SK-N-SH (cell line): ENCODE measurements around the gene RITA1. TPM values are rescaled to one million over a fixed set of nuclear protein-coding genes. Genes with fewer than 3 reads are reported as not detected.

Experiments used
- CTCF ChIA-PET: fragments of 300-600, 350-600 bp; formaldehyde crosslinking; extraction: SDS; loops from one replicate; lab custom pipeline; 2021; lab: Yijun Ruan, JAX
- POLR2A ChIA-PET: fragments of 350-600 bp; sonication (Branson Sonifier 250); formaldehyde crosslinking; extraction: SDS; loops from one replicate; lab custom pipeline; 2020; ENCODE audit warnings: antibody characterized with exemption, inconsistent platforms; lab: Yijun Ruan, JAX
- DNase-seq: peaks from one replicate; pipeline ENCODE4 v3.0.0; 2012
- H2AFZ ChIP-seq: fragments of 200-600 bp; sonication (generic); 2 replicates; pipeline ENCODE4 v1.8.1; 2016; ENCODE audit warnings: antibody characterized with exemption, mild to moderate bottlenecking, low read depth
- H3F3A ChIP-seq: fragments of 200-600 bp; sonication (generic); replicated peaks from 2 replicates; pipeline ENCODE3; 2016; ENCODE audit warnings: antibody characterized with exemption, mild to moderate bottlenecking; ENCODE audit not compliant: insufficient read depth
- H3K27ac ChIP-seq, 2 experiments: fragments of 200-500 bp in 1 of 2; fragments of 200-600 bp in 1 of 2; sonication (Bioruptor generic) in 1 of 2; sonication (generic), shearing (Covaris generic) in 1 of 2; 2 replicates each; pipeline versions ENCODE4 v1.5.1 to v1.6.1; 2014 to 2016; ENCODE audit warnings: low read depth in 2 of 2, inconsistent platforms in 1 of 2, low read length in 1 of 2, mild to moderate bottlenecking in 1 of 2, mixed read lengths in 1 of 2
- H3K27me3 ChIP-seq: fragments of 200-600 bp; sonication (generic), shearing (Covaris generic); 2 replicates; pipeline ENCODE4 v1.6.1; 2016; ENCODE audit warnings: mixed run types; ENCODE audit not compliant: insufficient read depth
- H3K36me3 ChIP-seq, 2 experiments: fragments of 200-500 bp in 1 of 2; fragments of 200-600 bp in 1 of 2; sonication (Bioruptor generic) in 1 of 2; sonication (generic) in 1 of 2; replicated peaks in 1 of 2; 2 replicates each; pipeline versions ENCODE3 to v1.5.1; 2014 to 2016; ENCODE audit warnings: low read length in 1 of 2, mild to moderate bottlenecking in 1 of 2; ENCODE audit not compliant: insufficient read depth in 2 of 2, control insufficient read depth in 1 of 2
- H3K4me1 ChIP-seq, 2 experiments: fragments of 200-500 bp in 1 of 2; fragments of 200-600 bp in 1 of 2; sonication (Bioruptor generic) in 1 of 2; sonication (generic), shearing (Covaris generic) in 1 of 2; 2 replicates each; pipeline versions ENCODE4 v1.5.1 to v1.6.1; 2014 to 2016; ENCODE audit warnings: low read depth in 1 of 2, low read length in 1 of 2, mixed run types in 1 of 2; ENCODE audit not compliant: insufficient read depth in 2 of 2, control insufficient read depth in 1 of 2
- H3K4me2 ChIP-seq: fragments of 200-600 bp; sonication (generic), shearing (Covaris generic); 2 replicates; pipeline ENCODE4 v1.6.1; 2017; ENCODE audit warnings: mixed run types
- H3K4me3 ChIP-seq, 2 experiments: fragments of 200-500 bp in 1 of 2; fragments of 200-600 bp in 1 of 2; sonication (Bioruptor generic) in 1 of 2; sonication (generic), shearing (Covaris generic) in 1 of 2; 2 replicates each; pipeline versions ENCODE4 v1.5.1 to v1.8.1; 2014 to 2016; ENCODE audit warnings: low read depth in 2 of 2, inconsistent platforms in 1 of 2, low read length in 1 of 2, mild to moderate bottlenecking in 1 of 2, mixed read lengths in 1 of 2, moderate library complexity in 1 of 2
- H3K79me2 ChIP-seq: fragments of 200-600 bp; sonication (generic); 2 replicates; pipeline ENCODE4 v1.8.1; 2017; ENCODE audit warnings: mild to moderate bottlenecking; ENCODE audit not compliant: insufficient read depth
- H3K9ac ChIP-seq: fragments of 200-600 bp; sonication (generic); 2 replicates; pipeline ENCODE4 v1.6.1; 2017; ENCODE audit warnings: mixed run types
- H3K9me2 ChIP-seq: fragments of 200-600 bp; sonication (generic); 2 replicates; pipeline ENCODE4 v1.6.1; 2017; ENCODE audit warnings: mixed run types
- H3K9me3 ChIP-seq: fragments of 200-600 bp; sonication (generic); 2 replicates; pipeline ENCODE4 v1.6.1; 2017; ENCODE audit warnings: mixed run types, mild to moderate bottlenecking, moderate library complexity
- H4K20me1 ChIP-seq: fragments of 200-600 bp; sonication (generic); 2 replicates; pipeline ENCODE4 v1.6.1; 2017; ENCODE audit warnings: mild to moderate bottlenecking, mixed run types; ENCODE audit not compliant: insufficient read depth
- ELF1 ChIP-seq: IDR thresholded peaks from 2 replicates; pipeline ENCODE4 v1.4.0; 2012
- EP300 ChIP-seq, 2 experiments: IDR thresholded peaks; 2 replicates each; pipeline versions ENCODE4 v1.4.0 to v1.6.1; 2012; ENCODE audit warnings: borderline replicate concordance in 1 of 2, low read depth in 1 of 2, low read length in 1 of 2
- FOSL2 ChIP-seq: IDR thresholded peaks from 2 replicates; pipeline ENCODE4 v1.4.0; 2012; ENCODE audit warnings: low read depth, mild to moderate bottlenecking, moderate library complexity, borderline replicate concordance
- IRF3 ChIP-seq: fragments of 150-350 bp; IDR thresholded peaks from 2 replicates; pipeline ENCODE4 v1.6.1; 2016; ENCODE audit warnings: mild to moderate bottlenecking, low read depth, low read length
- MEF2A ChIP-seq: IDR thresholded peaks from 2 replicates; pipeline ENCODE4 v1.4.0; 2012; ENCODE audit warnings: low read depth, borderline replicate concordance
- MXI1 ChIP-seq: IDR thresholded peaks from 2 replicates; pipeline ENCODE4 v1.6.1; 2012; ENCODE audit warnings: mild to moderate bottlenecking, low read depth, low read length, improper control_type of control experiment
- NRF1 ChIP-seq: IDR thresholded peaks from 2 replicates; pipeline ENCODE4 v1.6.1; 2012; ENCODE audit warnings: low read depth, mild to moderate bottlenecking, low read length
- POLR2AphosphoS5 ChIP-seq: IDR thresholded peaks from 2 replicates; pipeline ENCODE4 v1.6.1; 2012; ENCODE audit warnings: low read depth, low read length
- RAD21 ChIP-seq: IDR thresholded peaks from 2 replicates; pipeline ENCODE4 v1.6.1; 2012; ENCODE audit warnings: mild to moderate bottlenecking, low read length
- RCOR1 ChIP-seq: fragments of 150-350 bp; IDR thresholded peaks from 2 replicates; pipeline ENCODE4 v1.6.1; 2017; ENCODE audit warnings: antibody characterized with exemption, low read length
- RXRA ChIP-seq: IDR thresholded peaks from 2 replicates; pipeline ENCODE4 v1.4.0; 2012; ENCODE audit warnings: low read depth, mild to moderate bottlenecking, borderline replicate concordance
- SMC3 ChIP-seq: IDR thresholded peaks from 2 replicates; pipeline ENCODE4 v1.6.1; 2012; ENCODE audit warnings: low read depth, low read length, improper control_type of control experiment
- TAF1 ChIP-seq: IDR thresholded peaks from 2 replicates; pipeline ENCODE4 v1.6.1; 2012; ENCODE audit warnings: low read depth, mild to moderate bottlenecking, low read length, moderate library complexity, borderline replicate concordance
- TCF12 ChIP-seq: IDR thresholded peaks from 2 replicates; pipeline ENCODE4 v1.4.0; 2012
- TEAD4 ChIP-seq: IDR thresholded peaks from 2 replicates; pipeline ENCODE4 v1.4.0; 2012; ENCODE audit warnings: mild to moderate bottlenecking, borderline replicate concordance; ENCODE audit not compliant: insufficient read depth
- WGBS: methylation state at CpG from one replicate; pipeline ENCODE4 v1.1.6; 2017; ENCODE audit warnings: low lambda C conversion rate; 5-methylcytosine and 5-hydroxymethylcytosine counted together
- polyA plus RNA-seq, 3 experiments: library from polyadenylated mRNA; depleted of rRNA; stranded (reverse); fragments of >200 nt; gene quantifications; 2 replicates each; pipeline ENCODE4 v1.2.3, GENCODE V29; 2012
- TF ChIP-seq, protein P1 (sequence below): IDR thresholded peaks from 2 replicates; pipeline ENCODE4 v1.4.0; 2012; ENCODE audit warnings: low read depth, borderline replicate concordance
- TF ChIP-seq, protein P2 (sequence below): fragments of 150-350 bp; IDR thresholded peaks from 2 replicates; pipeline ENCODE4 v1.6.1; 2017; ENCODE audit warnings: antibody characterized with exemption, low read length, low read depth, borderline replicate concordance
- TF ChIP-seq, protein P3 (sequence below): IDR thresholded peaks from 2 replicates; pipeline ENCODE4 v1.4.0; 2012; ENCODE audit warnings: low read depth

Gene RITA1
- polyA plus RNA-seq, 1 of the 3 experiments (the other 2 are of a cell fraction): 21.1 TPM

DNA sequence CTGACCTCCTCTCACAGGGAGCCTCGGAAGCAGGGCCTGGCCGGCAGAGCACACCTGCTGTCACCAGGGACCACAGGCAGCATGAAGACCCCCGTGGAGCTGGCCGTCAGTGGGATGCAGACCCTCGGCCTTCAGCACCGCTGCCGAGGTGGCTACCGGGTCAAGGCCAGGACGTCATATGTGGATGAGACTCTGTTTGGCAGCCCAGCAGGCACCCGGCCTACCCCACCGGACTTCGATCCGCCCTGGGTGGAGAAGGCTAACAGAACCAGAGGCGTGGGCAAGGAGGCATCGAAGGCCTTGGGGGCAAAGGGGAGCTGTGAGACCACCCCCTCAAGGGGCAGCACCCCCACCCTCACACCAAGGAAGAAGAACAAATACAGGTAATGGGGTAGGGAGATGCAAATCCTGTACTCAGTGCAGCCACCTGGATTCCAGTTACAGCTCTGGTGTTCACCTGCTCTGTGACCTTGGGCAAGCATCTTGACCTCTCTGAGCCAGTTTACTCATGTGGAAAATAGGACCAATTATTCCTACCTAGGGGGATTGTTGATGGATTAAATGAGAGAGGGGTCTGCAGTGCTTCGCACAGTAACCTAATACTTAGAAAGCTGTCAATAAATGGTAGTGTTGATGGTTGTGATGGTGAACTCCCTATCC is 1.3 kb downstream of the RITA1 start:
- no peak for DNase-seq
- Histone ChIP-seq H3K9ac (peak overlapping the region; percentile 99; the same call in 1 of the 2 replicates), H3K9me3 (no peaks in the 10 kb centered on the region), H3K36me3 (peaks cover 9 to 12% of the 10 kb centered on the region in 2 experiments), H3K4me3 (peak overlapping the region; percentile 76 to 92; a peak in 3 of 4 replicates)
- TF ChIP-seq RXRA: no peak
- TF ChIP-seq ELF1: no peak
- no peak for TF ChIP-seq TCF12
- no peak for TF ChIP-seq FOSL2
- TF ChIP-seq SMC3: no peak
- no peak for TF ChIP-seq IRF3
- no peak for TF ChIP-seq MEF2A
- no peak for TF ChIP-seq NRF1
- TF ChIP-seq RCOR1: no peak
- TF ChIP-seq, protein P1, sequence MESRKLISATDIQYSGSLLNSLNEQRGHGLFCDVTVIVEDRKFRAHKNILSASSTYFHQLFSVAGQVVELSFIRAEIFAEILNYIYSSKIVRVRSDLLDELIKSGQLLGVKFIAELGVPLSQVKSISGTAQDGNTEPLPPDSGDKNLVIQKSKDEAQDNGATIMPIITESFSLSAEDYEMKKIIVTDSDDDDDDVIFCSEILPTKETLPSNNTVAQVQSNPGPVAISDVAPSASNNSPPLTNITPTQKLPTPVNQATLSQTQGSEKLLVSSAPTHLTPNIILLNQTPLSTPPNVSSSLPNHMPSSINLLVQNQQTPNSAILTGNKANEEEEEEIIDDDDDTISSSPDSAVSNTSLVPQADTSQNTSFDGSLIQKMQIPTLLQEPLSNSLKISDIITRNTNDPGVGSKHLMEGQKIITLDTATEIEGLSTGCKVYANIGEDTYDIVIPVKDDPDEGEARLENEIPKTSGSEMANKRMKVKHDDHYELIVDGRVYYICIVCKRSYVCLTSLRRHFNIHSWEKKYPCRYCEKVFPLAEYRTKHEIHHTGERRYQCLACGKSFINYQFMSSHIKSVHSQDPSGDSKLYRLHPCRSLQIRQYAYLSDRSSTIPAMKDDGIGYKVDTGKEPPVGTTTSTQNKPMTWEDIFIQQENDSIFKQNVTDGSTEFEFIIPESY: no peak
- TF ChIP-seq TEAD4: no peak
- TF ChIP-seq, protein P2, sequence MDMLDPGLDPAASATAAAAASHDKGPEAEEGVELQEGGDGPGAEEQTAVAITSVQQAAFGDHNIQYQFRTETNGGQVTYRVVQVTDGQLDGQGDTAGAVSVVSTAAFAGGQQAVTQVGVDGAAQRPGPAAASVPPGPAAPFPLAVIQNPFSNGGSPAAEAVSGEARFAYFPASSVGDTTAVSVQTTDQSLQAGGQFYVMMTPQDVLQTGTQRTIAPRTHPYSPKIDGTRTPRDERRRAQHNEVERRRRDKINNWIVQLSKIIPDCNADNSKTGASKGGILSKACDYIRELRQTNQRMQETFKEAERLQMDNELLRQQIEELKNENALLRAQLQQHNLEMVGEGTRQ: no peak
- TF ChIP-seq RAD21: no peak
- no peak for TF ChIP-seq MXI1
- no peak for TF ChIP-seq POLR2AphosphoS5
- no peak for TF ChIP-seq EP300 (IDR thresholded peaks at IDR 0.05; ENCODE audit: borderline replicate concordance in 1 of 2, low read depth in 1 of 2, low read length in 1 of 2)
- TF ChIP-seq, protein P3, sequence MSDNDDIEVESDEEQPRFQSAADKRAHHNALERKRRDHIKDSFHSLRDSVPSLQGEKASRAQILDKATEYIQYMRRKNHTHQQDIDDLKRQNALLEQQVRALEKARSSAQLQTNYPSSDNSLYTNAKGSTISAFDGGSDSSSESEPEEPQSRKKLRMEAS: no peak
- no peak for TF ChIP-seq TAF1
- TF ChIP-seq, all 33 proteins: peak for 0
- WGBS: 90% methylated on average over 7 of the region's 16 CpGs
- peak overlapping the region; percentile 95 for H3K4me2 ChIP-seq
- peaks cover 9% of the 10 kb centered on the region for H3F3A ChIP-seq
- 0 out of 4 replicates have a peak overlapping the region, but pooled peaks of 1 of the 2 experiments have one; percentile 93 for H3K27ac ChIP-seq
- no peaks in the 10 kb centered on the region for H3K27me3 ChIP-seq
- ChIA-PET CTCF (interaction anchor here (1.1 to 2.2 kb wide), 3 partner anchors 9 to 239 kb away, joined by 5 to 9 read pairs (median 6); no protein-coding TSS in a partner anchor), POLR2A (no interaction called here)
- H2AFZ ChIP-seq: no peak overlapping the region
- H3K4me1 ChIP-seq: peaks cover 5 to 13% of the 10 kb centered on the region in 2 experiments; a peak in 2 of 4 replicates
- peaks cover 63% of the 10 kb centered on the region for H3K79me2 ChIP-seq
- H3K9me2 ChIP-seq: no peaks in the 10 kb centered on the region
- H4K20me1 ChIP-seq: no peaks in the 10 kb centered on the region; the same call in none of the 2 replicates
